GM20000 (cell line): ENCODE data around the gene NPHS1.

ENCODE experiments used
- DNase-seq: peaks from one replicate; pipeline ENCODE4 v3.0.0; 2012; ENCODE audit warnings: low spot score
- CTCF ChIP-seq: IDR thresholded peaks from 2 replicates; pipeline ENCODE4 v1.5.1; 2012; ENCODE audit warnings: mild to moderate bottlenecking, control low read depth; ENCODE audit errors: extremely low read depth, missing control alignments

Gene NPHS1

GRCh38 chr19:35782589-35782988 lies 69.7 kb downstream of the NPHS1 start:
- DNase-seq, result no peak
- no peak for TF ChIP-seq CTCF

DNA sequence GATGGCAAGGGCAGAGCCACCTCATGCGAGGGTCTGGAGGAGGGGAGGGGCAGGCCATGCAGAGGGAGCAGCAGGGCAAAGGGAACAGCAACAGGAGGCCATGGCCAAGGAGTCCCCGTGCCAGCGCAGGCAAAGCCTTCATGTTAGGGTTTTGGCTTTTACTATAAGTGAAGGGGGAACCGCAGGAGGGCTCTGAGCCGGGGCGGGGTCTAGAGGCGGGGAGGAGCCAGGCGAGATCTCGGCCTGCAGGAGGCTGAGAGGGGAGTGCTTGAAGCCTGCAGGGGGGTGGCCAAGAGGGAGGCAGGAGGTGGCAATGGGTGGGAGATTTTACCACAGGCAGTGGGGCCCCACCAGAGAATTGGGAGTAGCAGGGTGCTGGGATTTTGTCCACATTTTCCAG lies 70.7 kb downstream of the NPHS1 start:
- no peak for TF ChIP-seq CTCF

GRCh38 chr19:35780717-35781116 lies 71.6 kb downstream of the NPHS1 start:
- no peak for DNase-seq
- TF ChIP-seq CTCF, result no peak

More for the DNA sequence above, 70.7 kb downstream of the NPHS1 start:
- DNase-seq, result no peak

DNA sequence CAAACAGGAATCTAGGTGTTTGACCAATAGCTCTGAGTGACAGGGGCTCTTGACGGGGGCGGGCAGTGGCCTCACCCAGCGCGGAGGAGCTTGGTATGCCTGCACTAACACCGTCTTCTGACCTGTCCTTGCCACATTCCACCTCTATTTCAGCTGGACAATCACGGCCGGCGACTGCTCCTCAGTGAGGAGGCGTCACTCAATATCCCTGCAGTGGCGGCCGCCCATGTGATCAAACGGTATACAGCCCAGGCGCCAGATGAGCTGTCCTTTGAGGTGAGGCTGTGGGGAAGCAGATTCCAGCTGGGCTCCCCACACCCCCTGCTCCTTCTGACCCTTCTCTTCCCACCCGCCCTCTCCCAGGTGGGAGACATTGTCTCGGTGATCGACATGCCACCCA lies 72.2 kb downstream of the NPHS1 start:
- no peak for TF ChIP-seq CTCF
- no peak for DNase-seq

DNA sequence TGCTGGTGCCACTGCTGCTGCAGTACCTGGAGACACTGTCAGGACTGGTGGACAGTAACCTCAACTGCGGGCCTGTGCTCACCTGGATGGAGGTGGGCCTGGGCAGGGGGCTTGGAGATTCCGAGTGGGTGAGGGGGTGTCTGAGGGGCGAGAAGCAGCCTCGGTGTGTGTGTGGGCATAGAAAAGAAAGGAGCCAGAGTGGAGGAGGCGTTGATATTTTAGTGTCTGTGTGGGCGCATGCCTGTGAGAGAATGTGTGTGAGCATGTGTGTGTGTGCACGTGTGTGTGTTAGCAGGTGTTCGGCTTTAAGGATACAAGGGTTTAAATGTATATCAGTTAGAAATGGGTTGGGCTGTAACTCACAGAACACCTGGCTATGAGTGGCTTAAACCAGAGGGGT lies 73.3 kb downstream of the NPHS1 start:
- TF ChIP-seq CTCF, result no peak
- no peak for DNase-seq

GRCh38 chr19:35777961-35778360 lies 74.3 kb downstream of the NPHS1 start:
- no peak for TF ChIP-seq CTCF
- no peak for DNase-seq

DNA sequence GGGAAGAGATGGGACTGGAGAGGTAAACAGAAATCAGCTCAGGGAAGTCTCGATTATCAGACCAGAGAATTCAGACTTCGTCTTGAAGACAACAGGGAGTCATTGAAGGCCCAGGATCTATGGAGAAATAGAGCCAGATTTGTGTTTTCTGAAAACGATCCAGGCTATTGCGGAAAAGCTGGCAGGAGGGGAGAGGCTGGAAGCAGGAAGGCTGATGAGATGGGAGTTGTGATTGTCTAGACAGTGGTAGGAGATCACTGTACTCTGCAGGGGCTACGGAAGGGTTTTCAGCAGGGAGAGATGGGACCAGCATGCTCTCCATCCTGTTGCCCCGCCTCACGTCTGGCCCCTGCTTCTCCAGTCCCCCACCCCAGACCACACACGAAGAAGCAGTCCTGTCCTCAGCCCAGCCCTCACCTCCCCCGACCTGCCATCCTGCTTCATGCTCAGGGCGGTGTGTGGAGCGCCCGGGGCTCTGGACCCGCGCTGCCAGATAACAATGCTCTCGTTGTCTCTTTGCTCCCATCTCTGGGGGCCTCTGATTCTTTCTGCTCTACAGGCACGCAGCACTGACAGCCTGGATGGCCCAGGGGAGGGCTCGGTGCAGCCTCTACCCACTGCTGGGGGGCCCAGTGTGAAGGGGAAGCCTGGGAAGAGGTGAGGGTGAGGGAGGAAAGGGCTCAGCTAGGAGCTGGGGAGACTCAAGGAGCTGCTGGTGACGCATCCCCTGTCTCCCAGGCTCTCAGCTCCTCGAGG lies 75.0 kb downstream of the NPHS1 start:
- DNase-seq, result no peak
- no peak for TF ChIP-seq CTCF
